A673 (cell line): Measurements from ENCODE around the gene WNT11.

Experiments used
- EZH2 ChIP-seq: fragments of 200-600 bp; sonication (generic); IDR thresholded peaks from 2 replicates; pipeline ENCODE4 v1.6.1; 2017; ENCODE audit warnings: borderline replicate concordance, low read depth, mild to moderate bottlenecking, mixed read lengths, antibody characterized with exemption, low read length; ENCODE audit not compliant: poor library complexity, severe bottlenecking
- TF ChIP-seq, protein P1 (sequence below): fragments of 300-800, 200-600 bp; sonication (generic); conservative IDR thresholded peaks from 2 replicates; pipeline ENCODE4 v1.5.1; 2017; ENCODE audit warnings: low read depth, mild to moderate bottlenecking, antibody characterized with exemption, low read length, moderate library complexity, mixed read lengths

GRCh38 chr11:76217653-76218160 lies 11.4 kb upstream of the WNT11 start:
- TF ChIP-seq, protein P1, sequence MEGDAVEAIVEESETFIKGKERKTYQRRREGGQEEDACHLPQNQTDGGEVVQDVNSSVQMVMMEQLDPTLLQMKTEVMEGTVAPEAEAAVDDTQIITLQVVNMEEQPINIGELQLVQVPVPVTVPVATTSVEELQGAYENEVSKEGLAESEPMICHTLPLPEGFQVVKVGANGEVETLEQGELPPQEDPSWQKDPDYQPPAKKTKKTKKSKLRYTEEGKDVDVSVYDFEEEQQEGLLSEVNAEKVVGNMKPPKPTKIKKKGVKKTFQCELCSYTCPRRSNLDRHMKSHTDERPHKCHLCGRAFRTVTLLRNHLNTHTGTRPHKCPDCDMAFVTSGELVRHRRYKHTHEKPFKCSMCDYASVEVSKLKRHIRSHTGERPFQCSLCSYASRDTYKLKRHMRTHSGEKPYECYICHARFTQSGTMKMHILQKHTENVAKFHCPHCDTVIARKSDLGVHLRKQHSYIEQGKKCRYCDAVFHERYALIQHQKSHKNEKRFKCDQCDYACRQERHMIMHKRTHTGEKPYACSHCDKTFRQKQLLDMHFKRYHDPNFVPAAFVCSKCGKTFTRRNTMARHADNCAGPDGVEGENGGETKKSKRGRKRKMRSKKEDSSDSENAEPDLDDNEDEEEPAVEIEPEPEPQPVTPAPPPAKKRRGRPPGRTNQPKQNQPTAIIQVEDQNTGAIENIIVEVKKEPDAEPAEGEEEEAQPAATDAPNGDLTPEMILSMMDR = no peak
- no peak for TF ChIP-seq EZH2
